Lower leg skin (tissue), 3 donors: Measurements from ENCODE around the gene GHR.

Source experiments
- POLR2A ChIP-seq, 2 donors: fragments of 450-650 bp; IDR thresholded peaks; one replicate each; pipeline ENCODE4 v1.6.1; 2016 to 2017; ENCODE audit warnings: antibody characterized with exemption in 2 of 2, mild to moderate bottlenecking in 1 of 2, moderate library complexity in 1 of 2
- TF ChIP-seq, protein P1 (sequence below), 3 donors: fragments of 450-650 bp; IDR thresholded peaks; one replicate each; pipeline ENCODE4 v1.5.1; 2016; ENCODE audit warnings: antibody characterized with exemption in 3 of 3, mild to moderate bottlenecking in 3 of 3, moderate library complexity in 2 of 3

DNA sequence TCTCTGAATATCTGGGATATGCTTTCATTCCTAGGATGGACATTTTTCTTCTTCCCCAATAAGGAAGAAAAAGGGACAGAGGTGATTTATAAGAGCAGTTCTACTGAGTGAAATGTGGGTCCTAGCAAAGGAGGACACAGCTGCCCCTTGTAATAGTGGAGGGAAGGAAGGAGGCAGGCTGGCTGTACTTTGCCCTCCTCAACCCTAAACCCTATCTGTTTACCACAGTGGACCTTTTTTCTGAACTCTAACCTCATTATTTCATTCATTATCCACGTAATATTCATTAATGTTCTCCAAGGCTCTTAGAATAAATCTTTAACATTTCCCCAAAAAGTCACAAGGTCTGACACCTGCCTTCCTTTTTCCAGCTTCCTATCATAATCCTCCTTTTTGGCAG lies 37.8 kb downstream of the GHR start:
- TF ChIP-seq, protein P1, sequence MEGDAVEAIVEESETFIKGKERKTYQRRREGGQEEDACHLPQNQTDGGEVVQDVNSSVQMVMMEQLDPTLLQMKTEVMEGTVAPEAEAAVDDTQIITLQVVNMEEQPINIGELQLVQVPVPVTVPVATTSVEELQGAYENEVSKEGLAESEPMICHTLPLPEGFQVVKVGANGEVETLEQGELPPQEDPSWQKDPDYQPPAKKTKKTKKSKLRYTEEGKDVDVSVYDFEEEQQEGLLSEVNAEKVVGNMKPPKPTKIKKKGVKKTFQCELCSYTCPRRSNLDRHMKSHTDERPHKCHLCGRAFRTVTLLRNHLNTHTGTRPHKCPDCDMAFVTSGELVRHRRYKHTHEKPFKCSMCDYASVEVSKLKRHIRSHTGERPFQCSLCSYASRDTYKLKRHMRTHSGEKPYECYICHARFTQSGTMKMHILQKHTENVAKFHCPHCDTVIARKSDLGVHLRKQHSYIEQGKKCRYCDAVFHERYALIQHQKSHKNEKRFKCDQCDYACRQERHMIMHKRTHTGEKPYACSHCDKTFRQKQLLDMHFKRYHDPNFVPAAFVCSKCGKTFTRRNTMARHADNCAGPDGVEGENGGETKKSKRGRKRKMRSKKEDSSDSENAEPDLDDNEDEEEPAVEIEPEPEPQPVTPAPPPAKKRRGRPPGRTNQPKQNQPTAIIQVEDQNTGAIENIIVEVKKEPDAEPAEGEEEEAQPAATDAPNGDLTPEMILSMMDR (IDR thresholded peaks at IDR 0.05) = no peak
- TF ChIP-seq POLR2A (IDR thresholded peaks at IDR 0.05) = no peak
